WTC11 (cell line): ENCODE measurements around the gene SPINT2. TPM values are rescaled to one million over a fixed set of nuclear protein-coding genes. Genes with fewer than 3 reads are reported as not detected.

Experiments used
- ATAC-seq: fragments of 200-7000 bp; cut with Tn5 transposase; 2 replicates; pipeline ENCODE4 v1.10.0; 2021; ENCODE audit warnings: mild to moderate bottlenecking, moderate library complexity
- CTCF ChIA-PET: fragments of 300-600 bp; sonication (Branson Sonifier 250); formaldehyde crosslinking; loops from one replicate; lab custom pipeline; 2021; ENCODE audit warnings: antibody characterized with exemption; lab: Charles Lee
- POLR2A ChIA-PET: fragments of 350-600 bp; sonication (Branson Sonifier 250); formaldehyde crosslinking; loops from one replicate; lab custom pipeline; 2021; ENCODE audit warnings: antibody characterized with exemption; lab: Charles Lee
- DNase-seq: peaks from one replicate; pipeline ENCODE4 v3.0.0; 2021; ENCODE audit warnings: low spot score
- H3K27ac Mint-ChIP-seq: 2 replicates; pipeline ENCODE4 v1.8.0; 2021; ENCODE audit warnings: mixed read lengths
- H3K27me3 Mint-ChIP-seq: 2 replicates; pipeline ENCODE4 v1.8.0; 2021; ENCODE audit warnings: low read depth, mild to moderate bottlenecking, moderate library complexity, mixed read lengths
- H3K36me3 Mint-ChIP-seq: 2 replicates; pipeline ENCODE4 v1.8.0; 2021; ENCODE audit warnings: mixed read lengths
- H3K4me1 Mint-ChIP-seq: 2 replicates; pipeline ENCODE4 v1.8.0; 2022; ENCODE audit warnings: mixed read lengths
- H3K4me3 Mint-ChIP-seq: 2 replicates; pipeline ENCODE4 v1.8.0; 2021; ENCODE audit warnings: mild to moderate bottlenecking, moderate library complexity, mixed read lengths
- H3K9me3 Mint-ChIP-seq: 2 replicates; pipeline ENCODE4 v1.8.0; 2021; ENCODE audit warnings: mixed read lengths
- ATF1 ChIP-seq: sonication (generic); formaldehyde crosslinking; IDR thresholded peaks from 2 replicates; pipeline ENCODE4 v1.8.1; 2023; ENCODE audit warnings: mild to moderate bottlenecking, moderate library complexity, missing genetic modification reagents
- ATF3 ChIP-seq: sonication (generic); formaldehyde crosslinking; conservative IDR thresholded peaks from 2 replicates; pipeline ENCODE4 v1.8.1; 2022; ENCODE audit warnings: mild to moderate bottlenecking, missing genetic modification reagents
- E2F1 ChIP-seq: sonication (generic); formaldehyde crosslinking; IDR thresholded peaks from 2 replicates; pipeline ENCODE4 v1.8.0; 2022; ENCODE audit warnings: mild to moderate bottlenecking, missing genetic modification reagents
- EMX1 ChIP-seq: fragments of 250-450 bp; sonication (Bioruptor Pico); IDR thresholded peaks from 2 replicates; pipeline ENCODE4 v1.8.0; 2021; ENCODE audit warnings: mild to moderate bottlenecking
- ERG ChIP-seq: fragments of 250-450 bp; sonication (Bioruptor Pico); IDR thresholded peaks from 2 replicates; pipeline ENCODE4 v1.8.0; 2021; ENCODE audit warnings: mild to moderate bottlenecking
- FOXK1 ChIP-seq: sonication (generic); formaldehyde crosslinking; IDR thresholded peaks from 2 replicates; pipeline ENCODE4 v1.8.0; 2022; ENCODE audit warnings: mild to moderate bottlenecking, moderate library complexity, missing genetic modification reagents
- IRF1 ChIP-seq: sonication (generic); formaldehyde crosslinking; IDR thresholded peaks from 2 replicates; pipeline ENCODE4 v1.8.0; 2023; ENCODE audit warnings: missing genetic modification reagents
- JUN ChIP-seq: sonication (generic); formaldehyde crosslinking; IDR thresholded peaks from 2 replicates; pipeline ENCODE4 v1.8.0; 2023; ENCODE audit warnings: mild to moderate bottlenecking, missing genetic modification reagents
- NR1H2 ChIP-seq: sonication (generic); formaldehyde crosslinking; IDR thresholded peaks from 2 replicates; pipeline ENCODE4 v1.9.0; 2021; ENCODE audit warnings: mild to moderate bottlenecking, moderate library complexity, missing genetic modification reagents
- USF1 ChIP-seq: sonication (generic); formaldehyde crosslinking; IDR thresholded peaks from 2 replicates; pipeline ENCODE4 v1.8.0; 2022; ENCODE audit warnings: mild to moderate bottlenecking, missing genetic modification reagents
- ZNF219 ChIP-seq: sonication (generic); formaldehyde crosslinking; IDR thresholded peaks from 2 replicates; pipeline ENCODE4 v1.8.0; 2023; ENCODE audit warnings: missing genetic modification reagents, mild to moderate bottlenecking, borderline replicate concordance
- ZNF671 ChIP-seq: fragments of 250-450 bp; sonication (Bioruptor Pico); IDR thresholded peaks from 2 replicates; pipeline ENCODE4 v1.8.0; 2021; ENCODE audit warnings: mild to moderate bottlenecking
- total RNA-seq: library from RNA; stranded (reverse); gene quantifications from 3 replicates; pipeline ENCODE4 v1.2.3, GENCODE V29; 2021
- TF ChIP-seq, protein P1 (sequence below): sonication (generic); formaldehyde crosslinking; IDR thresholded peaks from 2 replicates; pipeline ENCODE4 v1.8.0; 2023; ENCODE audit warnings: missing genetic modification reagents, mild to moderate bottlenecking, borderline replicate concordance
- TF ChIP-seq, protein P2 (sequence below): fragments of 200-600 bp; IDR thresholded peaks from 2 replicates; pipeline ENCODE4 v1.8.0; 2022; ENCODE audit warnings: antibody characterized with exemption
- TF ChIP-seq, protein P3 (sequence below): fragments of 250-450 bp; sonication (Bioruptor Pico); IDR thresholded peaks from 2 replicates; pipeline ENCODE4 v1.9.0; 2021; ENCODE audit warnings: mild to moderate bottlenecking, borderline replicate concordance

SPINT2 gene
- total RNA-seq, 1 experiment from 2014 or later = 335 TPM

DNA sequence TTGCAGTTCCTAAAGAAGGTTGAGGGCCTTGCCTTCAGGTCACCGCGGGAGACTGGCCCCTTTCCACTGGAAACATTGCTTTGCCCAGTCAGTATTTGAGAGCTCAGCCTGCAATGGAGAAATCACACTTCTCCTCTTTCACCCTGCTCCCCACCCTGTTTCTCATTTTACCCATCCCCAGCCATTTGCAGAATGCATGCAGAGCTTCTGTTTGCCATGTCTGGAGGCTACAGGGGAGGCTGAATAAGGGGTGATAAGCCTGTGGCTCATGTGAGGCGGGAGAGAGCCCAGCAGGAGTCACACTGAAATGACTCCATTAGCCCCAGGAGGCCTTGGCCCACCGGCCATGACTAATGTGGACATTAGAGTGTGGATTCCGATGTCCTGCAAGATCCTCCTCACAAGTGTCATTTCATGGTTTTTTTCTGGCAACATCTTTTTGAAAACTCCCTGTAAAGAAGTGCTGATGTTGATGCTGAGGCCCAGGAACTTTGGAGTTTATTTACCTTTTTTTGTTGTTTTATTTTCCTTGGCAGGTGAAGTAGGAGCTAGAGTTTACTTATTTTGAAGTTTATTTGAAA is 6.3 kb downstream of the SPINT2 start:
- Mint-ChIP-seq H3K27ac (peak overlapping the region; percentile 94), H3K36me3 (peaks cover 13% of the 10 kb centered on the region), H3K4me3 (no peak overlapping the region), H3K9me3 (no peaks in the 10 kb centered on the region), H3K27me3 (no peaks in the 10 kb centered on the region), H3K4me1 (peaks cover 52% of the 10 kb centered on the region)
- ATAC-seq (no peak), DNase-seq (no peak)
- CTCF ChIA-PET = interaction anchor here (0.6 to 1.6 kb wide), 14 partner anchors 10 to 132 kb away, joined by 3 to 7 read pairs (median 4); partner anchors contain the start of genes C19orf33, FAM98C, PPP1R14A and PSMD8
- TF ChIP-seq USF1 = no peak
- TF ChIP-seq, protein P1, sequence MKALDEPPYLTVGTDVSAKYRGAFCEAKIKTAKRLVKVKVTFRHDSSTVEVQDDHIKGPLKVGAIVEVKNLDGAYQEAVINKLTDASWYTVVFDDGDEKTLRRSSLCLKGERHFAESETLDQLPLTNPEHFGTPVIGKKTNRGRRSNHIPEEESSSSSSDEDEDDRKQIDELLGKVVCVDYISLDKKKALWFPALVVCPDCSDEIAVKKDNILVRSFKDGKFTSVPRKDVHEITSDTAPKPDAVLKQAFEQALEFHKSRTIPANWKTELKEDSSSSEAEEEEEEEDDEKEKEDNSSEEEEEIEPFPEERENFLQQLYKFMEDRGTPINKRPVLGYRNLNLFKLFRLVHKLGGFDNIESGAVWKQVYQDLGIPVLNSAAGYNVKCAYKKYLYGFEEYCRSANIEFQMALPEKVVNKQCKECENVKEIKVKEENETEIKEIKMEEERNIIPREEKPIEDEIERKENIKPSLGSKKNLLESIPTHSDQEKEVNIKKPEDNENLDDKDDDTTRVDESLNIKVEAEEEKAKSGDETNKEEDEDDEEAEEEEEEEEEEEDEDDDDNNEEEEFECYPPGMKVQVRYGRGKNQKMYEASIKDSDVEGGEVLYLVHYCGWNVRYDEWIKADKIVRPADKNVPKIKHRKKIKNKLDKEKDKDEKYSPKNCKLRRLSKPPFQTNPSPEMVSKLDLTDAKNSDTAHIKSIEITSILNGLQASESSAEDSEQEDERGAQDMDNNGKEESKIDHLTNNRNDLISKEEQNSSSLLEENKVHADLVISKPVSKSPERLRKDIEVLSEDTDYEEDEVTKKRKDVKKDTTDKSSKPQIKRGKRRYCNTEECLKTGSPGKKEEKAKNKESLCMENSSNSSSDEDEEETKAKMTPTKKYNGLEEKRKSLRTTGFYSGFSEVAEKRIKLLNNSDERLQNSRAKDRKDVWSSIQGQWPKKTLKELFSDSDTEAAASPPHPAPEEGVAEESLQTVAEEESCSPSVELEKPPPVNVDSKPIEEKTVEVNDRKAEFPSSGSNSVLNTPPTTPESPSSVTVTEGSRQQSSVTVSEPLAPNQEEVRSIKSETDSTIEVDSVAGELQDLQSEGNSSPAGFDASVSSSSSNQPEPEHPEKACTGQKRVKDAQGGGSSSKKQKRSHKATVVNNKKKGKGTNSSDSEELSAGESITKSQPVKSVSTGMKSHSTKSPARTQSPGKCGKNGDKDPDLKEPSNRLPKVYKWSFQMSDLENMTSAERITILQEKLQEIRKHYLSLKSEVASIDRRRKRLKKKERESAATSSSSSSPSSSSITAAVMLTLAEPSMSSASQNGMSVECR (CRISPR knock-in tag) = no peak
- POLR2A ChIA-PET = interaction anchor here (0.6 kb wide), 1 partner anchor 117 kb away, joined by 3 read pairs; the partner anchor contains the start of gene GGN

DNA sequence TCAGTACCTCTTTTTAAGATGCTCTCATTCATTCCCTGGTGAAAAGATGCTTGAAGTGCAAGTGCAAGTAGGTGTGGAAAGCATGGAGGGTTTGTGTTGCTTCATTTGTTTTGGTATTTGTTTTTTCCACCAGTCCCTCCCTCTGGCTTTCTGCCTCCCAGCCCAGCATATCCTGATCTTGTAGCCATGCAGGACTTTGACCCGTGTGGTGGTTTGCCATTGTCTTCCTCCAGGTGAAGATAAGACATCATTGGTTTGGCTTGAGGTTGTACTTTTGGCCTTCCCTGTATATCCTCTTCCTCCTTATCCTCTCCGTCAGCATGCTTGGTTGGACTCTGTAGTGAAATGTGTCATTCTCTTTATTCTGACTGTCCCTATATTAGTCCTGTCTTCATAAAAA is 9.1 kb downstream of the SPINT2 start:
- H3K27ac Mint-ChIP-seq = peak overlapping the region; percentile 47
- H3K4me3 Mint-ChIP-seq = no peak overlapping the region
- POLR2A ChIA-PET = no interaction called here
- TF ChIP-seq NR1H2 (CRISPR knock-in tag) (no peak), ERG (CRISPR knock-in tag) (no peak), ZNF671 (no peak), ZNF219 (CRISPR knock-in tag) (no peak), IRF1 (CRISPR knock-in tag) (no peak), ATF1 (CRISPR knock-in tag) (no peak), ATF3 (CRISPR knock-in tag) (no peak), JUN (CRISPR knock-in tag) (no peak), EMX1 (CRISPR knock-in tag) (no peak), FOXK1 (CRISPR knock-in tag) (no peak), E2F1 (CRISPR knock-in tag) (no peak)
- TF ChIP-seq, protein P2, sequence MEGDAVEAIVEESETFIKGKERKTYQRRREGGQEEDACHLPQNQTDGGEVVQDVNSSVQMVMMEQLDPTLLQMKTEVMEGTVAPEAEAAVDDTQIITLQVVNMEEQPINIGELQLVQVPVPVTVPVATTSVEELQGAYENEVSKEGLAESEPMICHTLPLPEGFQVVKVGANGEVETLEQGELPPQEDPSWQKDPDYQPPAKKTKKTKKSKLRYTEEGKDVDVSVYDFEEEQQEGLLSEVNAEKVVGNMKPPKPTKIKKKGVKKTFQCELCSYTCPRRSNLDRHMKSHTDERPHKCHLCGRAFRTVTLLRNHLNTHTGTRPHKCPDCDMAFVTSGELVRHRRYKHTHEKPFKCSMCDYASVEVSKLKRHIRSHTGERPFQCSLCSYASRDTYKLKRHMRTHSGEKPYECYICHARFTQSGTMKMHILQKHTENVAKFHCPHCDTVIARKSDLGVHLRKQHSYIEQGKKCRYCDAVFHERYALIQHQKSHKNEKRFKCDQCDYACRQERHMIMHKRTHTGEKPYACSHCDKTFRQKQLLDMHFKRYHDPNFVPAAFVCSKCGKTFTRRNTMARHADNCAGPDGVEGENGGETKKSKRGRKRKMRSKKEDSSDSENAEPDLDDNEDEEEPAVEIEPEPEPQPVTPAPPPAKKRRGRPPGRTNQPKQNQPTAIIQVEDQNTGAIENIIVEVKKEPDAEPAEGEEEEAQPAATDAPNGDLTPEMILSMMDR = no peak
- TF ChIP-seq, protein P3, sequence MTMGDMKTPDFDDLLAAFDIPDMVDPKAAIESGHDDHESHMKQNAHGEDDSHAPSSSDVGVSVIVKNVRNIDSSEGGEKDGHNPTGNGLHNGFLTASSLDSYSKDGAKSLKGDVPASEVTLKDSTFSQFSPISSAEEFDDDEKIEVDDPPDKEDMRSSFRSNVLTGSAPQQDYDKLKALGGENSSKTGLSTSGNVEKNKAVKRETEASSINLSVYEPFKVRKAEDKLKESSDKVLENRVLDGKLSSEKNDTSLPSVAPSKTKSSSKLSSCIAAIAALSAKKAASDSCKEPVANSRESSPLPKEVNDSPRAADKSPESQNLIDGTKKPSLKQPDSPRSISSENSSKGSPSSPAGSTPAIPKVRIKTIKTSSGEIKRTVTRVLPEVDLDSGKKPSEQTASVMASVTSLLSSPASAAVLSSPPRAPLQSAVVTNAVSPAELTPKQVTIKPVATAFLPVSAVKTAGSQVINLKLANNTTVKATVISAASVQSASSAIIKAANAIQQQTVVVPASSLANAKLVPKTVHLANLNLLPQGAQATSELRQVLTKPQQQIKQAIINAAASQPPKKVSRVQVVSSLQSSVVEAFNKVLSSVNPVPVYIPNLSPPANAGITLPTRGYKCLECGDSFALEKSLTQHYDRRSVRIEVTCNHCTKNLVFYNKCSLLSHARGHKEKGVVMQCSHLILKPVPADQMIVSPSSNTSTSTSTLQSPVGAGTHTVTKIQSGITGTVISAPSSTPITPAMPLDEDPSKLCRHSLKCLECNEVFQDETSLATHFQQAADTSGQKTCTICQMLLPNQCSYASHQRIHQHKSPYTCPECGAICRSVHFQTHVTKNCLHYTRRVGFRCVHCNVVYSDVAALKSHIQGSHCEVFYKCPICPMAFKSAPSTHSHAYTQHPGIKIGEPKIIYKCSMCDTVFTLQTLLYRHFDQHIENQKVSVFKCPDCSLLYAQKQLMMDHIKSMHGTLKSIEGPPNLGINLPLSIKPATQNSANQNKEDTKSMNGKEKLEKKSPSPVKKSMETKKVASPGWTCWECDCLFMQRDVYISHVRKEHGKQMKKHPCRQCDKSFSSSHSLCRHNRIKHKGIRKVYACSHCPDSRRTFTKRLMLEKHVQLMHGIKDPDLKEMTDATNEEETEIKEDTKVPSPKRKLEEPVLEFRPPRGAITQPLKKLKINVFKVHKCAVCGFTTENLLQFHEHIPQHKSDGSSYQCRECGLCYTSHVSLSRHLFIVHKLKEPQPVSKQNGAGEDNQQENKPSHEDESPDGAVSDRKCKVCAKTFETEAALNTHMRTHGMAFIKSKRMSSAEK (CRISPR knock-in tag) = no peak
- TF ChIP-seq, all 79 proteins: peak for 0
- peaks cover 24% of the 10 kb centered on the region for H3K4me1 Mint-ChIP-seq
- CTCF ChIA-PET = interaction anchor here (1.3 kb wide), 1 partner anchor 29 kb away, joined by 5 read pairs; no protein-coding TSS in a partner anchor
- no peaks in the 10 kb centered on the region for H3K27me3 Mint-ChIP-seq
- no peak for DNase-seq
- peaks cover 13% of the 10 kb centered on the region for H3K36me3 Mint-ChIP-seq
- no peak for ATAC-seq
- H3K9me3 Mint-ChIP-seq = no peaks in the 10 kb centered on the region
